BLaER1 treated with 17β-estradiol and CSF1 and Interleukin-3, amounts not matched to agents 10 nM and 100 nM (cell line): Measurements from ENCODE around the gene HRH2.

Experiments
- H3K27ac ChIP-seq, 11 experiments: shearing (Covaris generic); formaldehyde crosslinking; 2 replicates each; pipeline ENCODE4 v1.8.1; 2022
- H3K27me3 ChIP-seq, 11 experiments: shearing (Covaris generic); formaldehyde crosslinking; 2 replicates each; pipeline ENCODE4 v1.8.1; 2022
- H3K36me3 ChIP-seq, 11 experiments: shearing (Covaris generic); formaldehyde crosslinking; 2 replicates each; pipeline ENCODE4 v1.8.1; 2022
- H3K4me1 ChIP-seq, 10 experiments: shearing (Covaris generic); formaldehyde crosslinking; 2 replicates each; pipeline ENCODE4 v1.8.1; 2022
- H3K4me2 ChIP-seq, 11 experiments: shearing (Covaris generic); formaldehyde crosslinking; 2 replicates each; pipeline ENCODE4 v1.8.1; 2022
- H3K4me3 ChIP-seq, 10 experiments: shearing (Covaris generic); formaldehyde crosslinking; 2 replicates each; pipeline ENCODE4 v1.8.1; 2022
- H3K9ac ChIP-seq, 11 experiments: shearing (Covaris generic); formaldehyde crosslinking; 2 replicates each; pipeline ENCODE4 v1.8.1; 2022
- H3K9me3 ChIP-seq, 11 experiments: shearing (Covaris generic); formaldehyde crosslinking; replicated peaks in 1 of 11; 2 replicates each; pipeline ENCODE4 v1.8.1; 2022
- H4K20me1 ChIP-seq, 11 experiments: shearing (Covaris generic); formaldehyde crosslinking; 2 replicates each; pipeline ENCODE4 v1.8.1; 2022
- Cebpa-rat ChIP-seq, 11 experiments: shearing (Covaris generic); IDR thresholded peaks; 2 replicates each; pipeline ENCODE4 v1.8.1; 2022

The HRH2 gene

DNA sequence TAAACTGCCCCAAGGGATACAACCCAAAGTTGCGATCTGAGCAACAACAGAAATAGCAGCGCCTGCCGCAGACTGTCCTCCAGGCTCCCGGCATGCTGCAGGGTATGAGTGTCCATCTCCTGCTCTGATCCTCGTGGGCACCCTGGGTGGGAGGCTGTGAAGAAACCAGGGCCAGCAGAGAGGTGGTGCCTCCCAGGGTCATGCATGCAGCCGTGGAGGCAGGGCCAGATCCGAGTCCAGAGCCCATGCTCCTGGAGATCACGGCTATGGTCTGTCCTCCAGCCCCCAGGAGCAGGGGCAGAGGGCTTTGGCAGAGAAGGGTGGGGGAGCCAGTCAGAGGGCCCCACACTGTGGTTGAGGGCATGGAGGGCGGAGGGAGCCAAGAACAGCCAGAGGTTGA, 29.0 kb downstream of the HRH2 start:
- Histone ChIP-seq H3K36me3 (peaks cover 34 to 76% (median 64%) of the 10 kb centered on the region in 11 experiments), H4K20me1 (peaks cover 0 to 21% (median 7%) of the 10 kb centered on the region in 11 experiments; a peak in 7 of 22 replicates), H3K4me2 (peak overlapping the region in 5 of 11 experiments; percentile 84 to 97 (median 92); a peak in 10 of 22 replicates), H3K27ac (peak overlapping the region in 9 of 11 experiments; percentile 84 to 98 (median 94); a peak in 17 of 22 replicates), H3K9me3 (no peaks in the 10 kb centered on the region), H3K4me3 (no peak overlapping the region), H3K9ac (peak overlapping the region in 5 of 11 experiments; percentile 19 to 92 (median 83); a peak in 6 of 22 replicates), H3K4me1 (peaks cover 62 to 99% (median 90%) of the 10 kb centered on the region in 10 experiments), H3K27me3 (no peaks in the 10 kb centered on the region)
- TF ChIP-seq Cebpa-rat (IDR thresholded peaks at IDR 0.05), result no peak

DNA sequence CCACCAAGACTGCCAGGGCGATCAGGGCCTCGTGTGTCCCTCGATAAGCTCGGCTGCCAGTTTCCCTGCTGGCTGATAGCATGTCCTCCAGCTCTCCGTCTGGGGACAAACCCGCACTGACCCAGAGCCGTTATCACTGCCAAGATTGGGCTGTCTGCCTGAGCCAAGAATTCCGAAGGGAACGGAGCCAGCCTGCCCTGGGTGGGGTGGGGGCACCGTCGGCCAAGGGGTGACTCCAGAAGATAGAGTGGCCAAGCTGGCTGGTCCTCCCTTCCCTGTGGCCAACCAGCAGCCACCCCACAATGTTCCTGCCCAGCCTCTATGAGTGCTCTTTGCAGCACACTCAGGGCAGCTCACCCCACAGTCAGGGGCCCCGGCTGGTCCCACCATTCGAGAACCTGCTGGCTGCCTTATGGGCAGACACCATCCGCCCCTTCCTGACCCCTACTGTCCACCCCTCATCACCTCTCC, 29.4 kb downstream of the HRH2 start:
- Histone ChIP-seq H4K20me1 (peaks cover 0 to 16% (median 4%) of the 10 kb centered on the region in 11 experiments; a peak in 7 of 22 replicates), H3K9me3 (no peaks in the 10 kb centered on the region), H3K4me2 (peak overlapping the region in 5 of 11 experiments; percentile 84 to 97 (median 92); a peak in 10 of 22 replicates), H3K9ac (peak overlapping the region in 6 of 11 experiments; percentile 12 to 92 (median 56); a peak in 7 of 22 replicates), H3K4me3 (no peak overlapping the region), H3K27me3 (no peaks in the 10 kb centered on the region), H3K27ac (peak overlapping the region in 9 of 11 experiments; percentile 84 to 98 (median 94); a peak in 18 of 22 replicates), H3K36me3 (peaks cover 34 to 76% (median 62%) of the 10 kb centered on the region in 11 experiments), H3K4me1 (peaks cover 63 to 99% (median 92%) of the 10 kb centered on the region in 10 experiments)
- no peak for TF ChIP-seq Cebpa-rat (IDR thresholded peaks at IDR 0.05)

DNA sequence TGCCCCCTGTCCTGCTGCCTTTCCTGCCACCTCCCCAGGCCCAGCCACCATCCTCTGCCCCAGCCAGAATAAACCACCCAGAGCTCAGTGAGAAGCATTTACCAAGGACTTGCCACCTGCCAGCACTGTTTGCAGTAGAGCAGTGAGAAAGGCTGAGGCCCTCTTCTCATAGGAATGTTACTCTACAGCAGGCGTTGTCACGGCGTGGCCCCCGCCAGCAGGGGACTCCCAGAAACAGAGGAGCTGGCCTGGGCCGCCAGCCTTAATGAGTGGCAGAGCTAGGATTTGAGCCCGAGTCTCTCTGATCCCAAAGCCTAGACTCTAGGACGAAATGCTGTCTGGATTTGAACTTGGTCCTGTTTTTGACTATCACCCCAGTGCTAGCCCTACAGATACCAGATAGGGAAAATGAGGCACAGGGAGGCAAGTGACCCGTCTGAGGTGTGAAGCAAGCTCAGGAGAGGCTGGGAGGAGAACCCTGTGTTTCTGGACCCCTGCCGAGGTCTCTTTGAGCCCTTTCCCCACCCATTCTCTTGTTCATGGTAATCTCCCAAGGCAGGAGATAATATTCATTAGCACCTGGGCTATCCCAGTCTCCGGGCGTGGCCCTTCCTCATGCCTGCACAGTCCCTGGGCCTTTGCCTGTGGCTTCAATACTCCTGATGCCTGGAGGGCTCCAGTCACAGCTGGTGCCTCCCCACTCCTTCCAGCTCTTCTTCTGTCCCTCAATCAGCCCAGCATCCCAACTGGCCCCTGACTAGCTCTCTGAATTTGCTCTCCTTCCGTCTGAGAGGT, 30.7 kb downstream of the HRH2 start:
- Histone ChIP-seq H3K9ac (peak overlapping the region; percentile 8 to 92 (median 79); a peak in 20 of 22 replicates), H3K27ac (peak overlapping the region; percentile 43 to 98 (median 93)), H4K20me1 (peaks cover 0 to 6% (median 1%) of the 10 kb centered on the region in 11 experiments; a peak in 6 of 22 replicates), H3K36me3 (peaks cover 21 to 72% (median 54%) of the 10 kb centered on the region in 11 experiments), H3K27me3 (no peaks in the 10 kb centered on the region), H3K4me1 (peaks cover 69 to 100% (median 95%) of the 10 kb centered on the region in 10 experiments), H3K4me3 (peak overlapping the region in 3 of 10 experiments; percentile 2 to 25 (median 24); a peak in 3 of 20 replicates), H3K4me2 (peak overlapping the region; percentile 70 to 97 (median 90)), H3K9me3 (no peaks in the 10 kb centered on the region)
- no peak for TF ChIP-seq Cebpa-rat (IDR thresholded peaks at IDR 0.05)

DNA sequence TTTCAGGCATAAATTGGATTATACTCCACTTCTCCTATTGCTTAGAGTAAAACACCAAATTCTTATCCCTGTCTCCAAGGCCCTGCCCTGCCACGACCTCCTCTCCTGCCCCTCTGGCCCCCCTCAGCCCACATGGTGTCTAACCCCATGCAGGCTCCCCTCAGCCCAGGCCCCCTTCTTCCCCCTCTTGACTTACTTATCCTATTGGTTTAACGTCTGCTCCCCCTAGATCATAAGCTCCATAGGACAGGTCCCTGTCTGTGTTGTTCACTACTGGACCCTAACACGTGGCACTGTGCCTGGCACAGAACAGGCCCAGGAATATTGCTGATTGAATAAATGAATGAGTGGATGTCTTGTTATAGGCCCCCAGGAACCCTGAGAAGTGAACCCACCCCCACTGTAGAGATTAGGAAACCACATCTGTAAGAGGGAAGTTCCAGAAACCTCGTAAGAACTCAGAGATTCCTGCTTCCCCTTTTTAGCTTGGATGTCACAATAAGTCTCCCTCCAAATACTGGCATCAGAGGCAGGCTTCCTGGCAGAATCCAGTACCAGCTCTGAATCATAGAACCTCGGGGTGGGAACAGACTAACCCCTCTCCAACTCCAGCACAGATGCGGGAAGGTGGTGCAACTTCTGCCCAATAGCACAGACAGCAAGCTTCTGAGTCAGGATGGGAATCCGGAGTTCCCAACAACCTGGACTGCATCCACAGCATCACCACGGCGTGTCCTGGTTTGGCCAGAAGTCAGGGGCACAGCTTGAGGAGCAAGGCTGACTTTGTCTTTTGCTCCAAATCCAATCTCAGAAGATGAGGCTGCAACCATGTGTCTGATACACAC, 31.5 kb downstream of the HRH2 start:
- no peaks in the 10 kb centered on the region for H3K27me3 ChIP-seq
- H3K36me3 ChIP-seq, result peaks cover 15 to 68% (median 46%) of the 10 kb centered on the region in 11 experiments; a peak in 20 of 22 replicates
- peaks cover 0 to 5% (median 0%) of the 10 kb centered on the region in 11 experiments; a peak in 2 of 22 replicates for H4K20me1 ChIP-seq
- H3K9ac ChIP-seq, result peak overlapping the region; percentile 8 to 92 (median 79); a peak in 20 of 22 replicates
- TF ChIP-seq Cebpa-rat (IDR thresholded peaks at IDR 0.05), result peak; percentile 43 to 98 (median 94); a peak in 19 of 22 replicates
- H3K4me2 ChIP-seq, result peak overlapping the region; percentile 70 to 97 (median 90)
- H3K4me3 ChIP-seq, result peak overlapping the region in 3 of 10 experiments; percentile 2 to 25 (median 24); a peak in 5 of 20 replicates
- H3K4me1 ChIP-seq, result peaks cover 69 to 100% (median 95%) of the 10 kb centered on the region in 10 experiments
- no peaks in the 10 kb centered on the region for H3K9me3 ChIP-seq
- peak overlapping the region; percentile 43 to 98 (median 93) for H3K27ac ChIP-seq

DNA sequence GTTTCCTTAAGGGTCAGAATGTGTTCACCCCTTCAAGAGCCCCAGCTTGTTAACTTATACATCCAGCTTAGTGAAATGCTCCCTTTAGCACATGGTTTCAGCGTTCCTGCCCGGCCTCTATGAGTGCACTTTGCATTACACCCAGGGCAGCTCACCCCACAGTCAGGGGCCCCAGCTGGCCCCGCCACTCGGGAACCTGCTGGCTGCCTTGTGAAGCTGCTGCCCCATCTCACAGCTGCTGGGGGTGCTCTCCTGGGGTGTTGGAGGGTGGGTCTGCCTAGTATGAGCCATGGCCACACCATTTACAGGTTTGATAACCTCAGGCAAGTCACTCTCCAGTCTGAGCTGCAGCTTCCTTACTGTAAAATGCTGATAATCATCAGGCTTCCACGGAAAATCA, 32.2 kb downstream of the HRH2 start:
- no peak for TF ChIP-seq Cebpa-rat (IDR thresholded peaks at IDR 0.05)
- Histone ChIP-seq H4K20me1 (peaks cover 0 to 3% (median 0%) of the 10 kb centered on the region in 11 experiments; a peak in 1 of 22 replicates), H3K9me3 (no peaks in the 10 kb centered on the region), H3K36me3 (peaks cover 10 to 66% (median 43%) of the 10 kb centered on the region in 11 experiments; a peak in 20 of 22 replicates), H3K27ac (peak overlapping the region; percentile 32 to 98 (median 93)), H3K27me3 (no peaks in the 10 kb centered on the region), H3K4me3 (peak overlapping the region in 2 of 10 experiments; percentile 2 to 22; a peak in 2 of 20 replicates), H3K4me1 (peaks cover 69 to 100% (median 95%) of the 10 kb centered on the region in 10 experiments), H3K9ac (peak overlapping the region in 10 of 11 experiments; percentile 21 to 92 (median 80); a peak in 19 of 22 replicates), H3K4me2 (peak overlapping the region; percentile 70 to 97 (median 90))

DNA sequence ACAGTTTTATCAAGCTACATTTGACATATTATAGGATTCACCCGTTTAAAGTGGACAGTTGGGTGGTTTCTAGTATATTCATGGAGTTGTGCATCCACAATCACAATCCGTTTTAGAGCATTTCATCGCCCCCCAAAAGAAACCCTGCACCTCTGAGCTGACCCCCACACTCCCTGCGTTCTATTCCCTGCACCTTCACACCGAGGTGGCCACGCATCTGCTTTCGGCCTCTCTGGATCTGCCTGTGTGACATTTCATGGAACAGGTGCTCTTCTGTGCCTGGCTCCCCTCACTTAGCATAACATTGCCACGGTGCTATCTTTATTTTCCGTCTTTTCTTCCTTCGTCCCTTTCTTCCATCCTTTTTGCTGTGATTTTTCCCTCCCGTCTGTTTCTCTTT, 32.7 kb downstream of the HRH2 start:
- Histone ChIP-seq H3K9ac (peak overlapping the region; percentile 41 to 92 (median 79); a peak in 21 of 22 replicates), H3K4me3 (peak overlapping the region in 2 of 10 experiments; percentile 2 to 44; a peak in 3 of 20 replicates), H3K9me3 (no peaks in the 10 kb centered on the region), H3K4me2 (peak overlapping the region; percentile 70 to 97 (median 90)), H4K20me1 (no peaks in the 10 kb centered on the region), H3K27ac (peak overlapping the region; percentile 30 to 98 (median 93); a peak in 21 of 22 replicates), H3K36me3 (peaks cover 4 to 66% (median 38%) of the 10 kb centered on the region in 11 experiments; a peak in 19 of 22 replicates), H3K4me1 (peaks cover 70 to 100% (median 95%) of the 10 kb centered on the region in 10 experiments), H3K27me3 (no peaks in the 10 kb centered on the region)
- TF ChIP-seq Cebpa-rat (IDR thresholded peaks at IDR 0.05), result no peak

DNA sequence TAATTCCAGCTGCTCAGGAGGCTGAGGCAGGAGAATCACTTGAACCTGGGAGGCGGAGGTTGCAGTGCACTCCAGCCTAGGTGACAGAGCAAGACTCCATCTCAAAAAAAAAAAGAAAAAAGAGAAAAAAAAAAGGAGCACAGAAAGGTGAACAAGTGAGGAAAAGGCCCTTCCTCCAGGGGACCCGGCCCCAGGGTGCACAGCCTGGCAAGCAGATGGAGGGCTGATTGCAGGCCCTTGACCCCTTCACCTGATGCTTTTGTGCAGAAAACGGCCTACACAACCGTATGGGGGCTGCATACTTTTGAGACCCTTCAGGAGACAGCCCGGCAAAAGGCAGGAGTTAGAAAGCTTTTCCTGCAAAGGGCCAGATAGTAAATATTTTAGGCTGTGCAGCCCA, 33.9 kb downstream of the HRH2 start:
- Histone ChIP-seq H3K4me1 (peaks cover 82 to 98% (median 96%) of the 10 kb centered on the region in 10 experiments), H3K27me3 (no peaks in the 10 kb centered on the region), H3K4me2 (peak overlapping the region in 9 of 11 experiments; percentile 81 to 97 (median 91); a peak in 18 of 22 replicates), H3K4me3 (peak overlapping the region in 4 of 10 experiments; percentile 37 to 53 (median 44); a peak in 6 of 20 replicates), H3K27ac (peak overlapping the region in 10 of 11 experiments; percentile 30 to 98 (median 94); a peak in 17 of 22 replicates), H4K20me1 (no peaks in the 10 kb centered on the region), H3K36me3 (peaks cover 0 to 58% (median 26%) of the 10 kb centered on the region in 11 experiments; a peak in 14 of 22 replicates), H3K9me3 (no peaks in the 10 kb centered on the region), H3K9ac (peak overlapping the region in 7 of 11 experiments; percentile 72 to 92 (median 83); a peak in 12 of 22 replicates)
- TF ChIP-seq Cebpa-rat (IDR thresholded peaks at IDR 0.05), result no peak
